ENCODE results near the gene THUMPD3. TPM values are rescaled to one million over a fixed set of nuclear protein-coding genes. Genes with fewer than 3 reads are reported as not detected.

The THUMPD3 gene
- total RNA-seq, 4 donors from 2014 or later: 13.3 to 48.9 (median 25.0) TPM

Other genes with a start within 250 kb of the THUMPD3 start
- 10 to 100 TPM in 2 of 4 donors, 1 to 10 TPM in 2; 2.4 to 35.5 (median 8.2) TPM for gene SRGAP3, start 113.4 kb upstream of the THUMPD3 start, total RNA-seq
- 100 to 1,000 TPM in 1 of 4 donors, 10 to 100 TPM in 3; 57.9 to 198 (median 94.2) TPM for gene SETD5, start 34.6 kb downstream of the THUMPD3 start, total RNA-seq
- gene LHFPL4, start 190.8 kb downstream of the THUMPD3 start, total RNA-seq: under 1 TPM in 1 of 4 donors, not detected in 3; 0.14 TPM